ENCODE results near the gene NPAS4. TPM values are rescaled to one million over a fixed set of nuclear protein-coding genes. Genes with fewer than 3 reads are reported as not detected.

The NPAS4 gene
- total RNA-seq, 3 donors from 2014 or later (not counting 1 experiment from before 2014, with no cell fraction given) = not detected

DNA sequence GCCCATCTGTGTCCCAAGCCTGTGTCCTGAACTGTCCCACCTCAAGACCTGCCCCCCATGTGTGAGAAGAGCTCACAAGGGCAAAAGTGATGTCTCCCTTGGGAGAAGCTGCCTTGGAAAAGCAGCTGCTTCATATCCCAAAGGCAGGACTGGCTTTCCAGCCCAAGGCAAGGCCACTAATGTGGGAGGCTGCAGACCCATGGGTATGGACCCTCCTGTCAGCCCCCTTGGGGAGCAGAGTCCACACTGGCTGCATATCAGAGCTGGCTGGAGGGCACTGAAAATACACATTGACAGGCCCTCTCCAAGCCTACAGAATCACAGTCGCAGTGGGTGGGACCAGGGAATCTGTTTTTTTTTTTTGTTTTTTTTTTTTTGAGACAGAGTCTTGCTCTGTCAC lies 48.6 kb downstream of the NPAS4 start:
- Histone ChIP-seq H3K9me3 (ENCODE audit: control insufficient read depth, insufficient read depth, low read length) (no peaks in the 10 kb centered on the region), H3K27me3 (ENCODE audit: control insufficient read depth, insufficient read depth, low read length) (no peaks in the 10 kb centered on the region), H3K4me3 (ENCODE audit: low read length) (no peak overlapping the region), H3K4me1 (ENCODE audit: control insufficient read depth, insufficient read depth, low read length) (peaks cover 20% of the 10 kb centered on the region), H3K36me3 (ENCODE audit: control insufficient read depth, insufficient read depth, low read length) (no peaks in the 10 kb centered on the region), H3K27ac (ENCODE audit: low read length) (no peak overlapping the region)
- H3K36me3 Mint-ChIP-seq = no peaks in the 10 kb centered on the region
- no peaks in the 10 kb centered on the region for H3K9me3 Mint-ChIP-seq
- peaks cover 13 to 21% of the 10 kb centered on the region in 2 donors for H3K4me1 Mint-ChIP-seq
- no peaks in the 10 kb centered on the region for H3K27me3 Mint-ChIP-seq (ENCODE audit: low read depth in 2 of 2)
- intact Hi-C loops (cut with micrococcal nuclease) = no loop called here
- H3K27ac Mint-ChIP-seq = no peak overlapping the region
- H3K4me3 Mint-ChIP-seq = no peak overlapping the region
- ATAC-seq (no peak), DNase-seq (no peak)
- 100% methylated on average over 1 of the region's 1 CpG for WGBS (ENCODE audit: insufficient coverage)
- TF ChIP-seq CTCF (IDR thresholded peaks at IDR 0.05) = no peak

DNA sequence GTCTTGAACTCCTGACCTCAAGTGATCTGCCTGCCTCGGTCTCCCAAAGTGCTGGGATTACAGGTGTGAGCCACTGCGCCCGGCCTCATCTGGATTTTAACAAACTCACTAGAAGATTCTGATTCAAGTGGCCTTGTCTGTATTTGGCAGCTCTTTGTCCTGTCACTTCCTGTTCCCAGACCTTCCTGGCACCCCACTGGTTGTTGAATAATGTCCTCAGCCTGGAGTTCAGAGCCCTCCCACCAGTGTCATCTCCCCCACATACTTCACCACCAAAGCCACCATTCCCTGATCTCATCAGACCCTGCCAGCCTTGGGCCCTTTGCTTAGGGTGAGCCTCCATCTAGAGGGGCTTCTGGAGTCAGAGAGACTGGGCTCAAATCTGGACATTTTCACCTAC lies 49.2 kb downstream of the NPAS4 start:
- intact Hi-C loops (cut with micrococcal nuclease) = no loop called here
- H3K36me3 Mint-ChIP-seq = no peaks in the 10 kb centered on the region
- H3K27me3 Mint-ChIP-seq (ENCODE audit: low read depth in 2 of 2) = no peaks in the 10 kb centered on the region
- H3K27ac ChIP-seq (ENCODE audit: low read length) = no peak overlapping the region
- ATAC-seq = no peak
- TF ChIP-seq CTCF (IDR thresholded peaks at IDR 0.05) = no peak
- H3K36me3 ChIP-seq (ENCODE audit: control insufficient read depth, insufficient read depth, low read length) = no peaks in the 10 kb centered on the region
- H3K27ac Mint-ChIP-seq = no peak overlapping the region
- no peaks in the 10 kb centered on the region for H3K9me3 ChIP-seq (ENCODE audit: control insufficient read depth, insufficient read depth, low read length)
- no peaks in the 10 kb centered on the region for H3K27me3 ChIP-seq (ENCODE audit: control insufficient read depth, insufficient read depth, low read length)
- H3K9me3 Mint-ChIP-seq = no peaks in the 10 kb centered on the region
- 94% methylated on average over 3 of the region's 3 CpGs for WGBS (ENCODE audit: insufficient coverage)
- H3K4me3 Mint-ChIP-seq = no peak overlapping the region
- no peak overlapping the region for H3K4me3 ChIP-seq (ENCODE audit: low read length)
- DNase-seq = no peak
- H3K4me1 Mint-ChIP-seq = peaks cover 13 to 21% of the 10 kb centered on the region in 2 donors
- H3K4me1 ChIP-seq (ENCODE audit: control insufficient read depth, insufficient read depth, low read length) = peaks cover 20% of the 10 kb centered on the region

DNA sequence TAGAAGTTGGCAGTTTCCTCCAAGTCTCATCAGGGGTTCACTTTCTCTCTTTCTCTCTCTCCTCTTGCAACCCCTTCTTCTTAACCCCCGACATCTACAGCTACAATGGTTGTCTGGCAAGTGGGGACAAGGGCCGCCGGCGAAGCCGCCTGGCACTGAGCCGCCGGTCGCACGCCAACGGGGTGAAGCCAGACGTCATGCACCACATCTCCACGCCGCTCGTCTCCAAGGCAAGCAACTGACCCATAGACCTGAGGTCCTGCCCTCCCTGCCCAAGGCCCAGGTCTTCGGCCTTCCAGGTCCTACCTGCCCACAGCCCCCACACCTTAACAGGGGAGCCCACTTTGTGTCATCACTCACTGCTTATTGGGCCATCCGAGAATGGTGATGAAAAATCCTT lies 50.3 kb downstream of the NPAS4 start:
- Mint-ChIP-seq H3K36me3 (no peaks in the 10 kb centered on the region), H3K4me1 (peaks cover 8 to 12% of the 10 kb centered on the region in 2 donors), H3K9me3 (no peaks in the 10 kb centered on the region), H3K27me3 (ENCODE audit: low read depth in 2 of 2) (no peaks in the 10 kb centered on the region), H3K4me3 (no peak overlapping the region), H3K27ac (no peak overlapping the region)
- DNase-seq (no peak), ATAC-seq (no peak)
- Histone ChIP-seq H3K9me3 (ENCODE audit: control insufficient read depth, insufficient read depth, low read length) (no peaks in the 10 kb centered on the region), H3K36me3 (ENCODE audit: control insufficient read depth, insufficient read depth, low read length) (no peaks in the 10 kb centered on the region), H3K27me3 (ENCODE audit: control insufficient read depth, insufficient read depth, low read length) (no peaks in the 10 kb centered on the region), H3K4me3 (ENCODE audit: low read length) (no peak overlapping the region), H3K4me1 (ENCODE audit: control insufficient read depth, insufficient read depth, low read length) (peaks cover 14% of the 10 kb centered on the region), H3K27ac (ENCODE audit: low read length) (no peak overlapping the region)
- WGBS (ENCODE audit: insufficient coverage) = 96% methylated on average over 16 of the region's 16 CpGs
- intact Hi-C loops (cut with micrococcal nuclease) = no loop called here
- TF ChIP-seq CTCF (IDR thresholded peaks at IDR 0.05) = no peak

DNA sequence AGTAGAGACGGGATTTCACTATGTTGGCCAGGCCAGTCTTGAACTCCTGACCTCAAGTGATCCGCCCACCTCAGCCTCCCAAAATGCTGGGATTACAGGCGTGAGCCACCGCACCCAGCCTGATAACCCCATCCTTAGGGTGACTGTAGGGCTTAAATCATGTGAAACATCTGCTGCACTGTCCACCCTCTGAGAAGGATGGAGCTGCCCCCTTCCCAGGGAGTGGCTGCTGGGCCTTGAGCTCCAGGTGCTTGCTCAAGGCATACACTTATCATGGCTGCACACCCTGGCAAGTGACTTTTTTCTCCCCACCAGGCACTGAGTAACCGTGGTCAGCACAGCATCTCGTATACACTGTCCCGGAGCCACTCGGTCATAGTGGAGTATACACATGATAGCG lies 51.2 kb downstream of the NPAS4 start:
- H3K27me3 ChIP-seq (ENCODE audit: control insufficient read depth, insufficient read depth, low read length) = no peaks in the 10 kb centered on the region
- TF ChIP-seq CTCF (IDR thresholded peaks at IDR 0.05) = no peak
- Mint-ChIP-seq H3K27me3 (ENCODE audit: low read depth in 2 of 2) (no peaks in the 10 kb centered on the region), H3K4me3 (no peak overlapping the region), H3K4me1 (peaks cover 5 to 12% of the 10 kb centered on the region in 2 donors), H3K9me3 (no peaks in the 10 kb centered on the region), H3K36me3 (no peaks in the 10 kb centered on the region), H3K27ac (no peak overlapping the region)
- H3K9me3 ChIP-seq (ENCODE audit: control insufficient read depth, insufficient read depth, low read length) = no peaks in the 10 kb centered on the region
- H3K4me3 ChIP-seq (ENCODE audit: low read length) = no peak overlapping the region
- DNase-seq (no peak), ATAC-seq (no peak)
- peaks cover 10% of the 10 kb centered on the region for H3K4me1 ChIP-seq (ENCODE audit: control insufficient read depth, insufficient read depth, low read length)
- intact Hi-C loops (cut with micrococcal nuclease) = no loop called here
- H3K36me3 ChIP-seq (ENCODE audit: control insufficient read depth, insufficient read depth, low read length) = no peaks in the 10 kb centered on the region
- 95% methylated on average over 9 of the region's 9 CpGs for WGBS (ENCODE audit: insufficient coverage)
- no peak overlapping the region for H3K27ac ChIP-seq (ENCODE audit: low read length)

Measured in natural killer cell (primary cell).